WTC11 (cell line): ENCODE measurements around the gene KRTAP20-2. TPM values are rescaled to one million over a fixed set of nuclear protein-coding genes. Genes with fewer than 3 reads are reported as not detected.

Experiments used
- ATAC-seq: fragments of 200-7000 bp; cut with Tn5 transposase; 2 replicates; pipeline ENCODE4 v1.10.0; 2021; ENCODE audit warnings: mild to moderate bottlenecking, moderate library complexity
- CTCF ChIA-PET: fragments of 300-600 bp; sonication (Branson Sonifier 250); formaldehyde crosslinking; loops from one replicate; lab custom pipeline; 2021; ENCODE audit warnings: antibody characterized with exemption; lab: Charles Lee
- POLR2A ChIA-PET: fragments of 350-600 bp; sonication (Branson Sonifier 250); formaldehyde crosslinking; loops from one replicate; lab custom pipeline; 2021; ENCODE audit warnings: antibody characterized with exemption; lab: Charles Lee
- DNase-seq: peaks from one replicate; pipeline ENCODE4 v3.0.0; 2021; ENCODE audit warnings: low spot score
- H3K27ac Mint-ChIP-seq: 2 replicates; pipeline ENCODE4 v1.8.0; 2021; ENCODE audit warnings: mixed read lengths
- H3K27me3 Mint-ChIP-seq: 2 replicates; pipeline ENCODE4 v1.8.0; 2021; ENCODE audit warnings: low read depth, mild to moderate bottlenecking, moderate library complexity, mixed read lengths
- H3K36me3 Mint-ChIP-seq: 2 replicates; pipeline ENCODE4 v1.8.0; 2021; ENCODE audit warnings: mixed read lengths
- H3K4me1 Mint-ChIP-seq: 2 replicates; pipeline ENCODE4 v1.8.0; 2022; ENCODE audit warnings: mixed read lengths
- H3K4me3 Mint-ChIP-seq: 2 replicates; pipeline ENCODE4 v1.8.0; 2021; ENCODE audit warnings: mild to moderate bottlenecking, moderate library complexity, mixed read lengths
- H3K9me3 Mint-ChIP-seq: 2 replicates; pipeline ENCODE4 v1.8.0; 2021; ENCODE audit warnings: mixed read lengths
- ELF4 ChIP-seq: sonication (generic); formaldehyde crosslinking; IDR thresholded peaks from 2 replicates; pipeline ENCODE4 v1.8.1; 2022; ENCODE audit warnings: low read depth, mild to moderate bottlenecking, moderate library complexity, missing genetic modification reagents
- GRHL2 ChIP-seq: fragments of 250-450 bp; sonication (Bioruptor Pico); IDR thresholded peaks from 2 replicates; pipeline ENCODE4 v1.8.0; 2022; ENCODE audit warnings: mild to moderate bottlenecking, moderate library complexity; ENCODE audit not compliant: insufficient replicate concordance, severe bottlenecking
- JUN ChIP-seq: sonication (generic); formaldehyde crosslinking; IDR thresholded peaks from 2 replicates; pipeline ENCODE4 v1.8.0; 2023; ENCODE audit warnings: mild to moderate bottlenecking, missing genetic modification reagents
- NR1H2 ChIP-seq: sonication (generic); formaldehyde crosslinking; IDR thresholded peaks from 2 replicates; pipeline ENCODE4 v1.9.0; 2021; ENCODE audit warnings: mild to moderate bottlenecking, moderate library complexity, missing genetic modification reagents
- PRRX2 ChIP-seq: fragments of 250-450 bp; sonication (Bioruptor Pico); IDR thresholded peaks from 2 replicates; pipeline ENCODE4 v1.8.0; 2021; ENCODE audit warnings: mild to moderate bottlenecking
- RELA ChIP-seq: sonication (generic); formaldehyde crosslinking; IDR thresholded peaks from 2 replicates; pipeline ENCODE4 v1.8.1; 2022; ENCODE audit warnings: missing genetic modification reagents, mild to moderate bottlenecking, borderline replicate concordance
- SMAD3 ChIP-seq: sonication (generic); formaldehyde crosslinking; IDR thresholded peaks from 2 replicates; pipeline ENCODE4 v1.8.0; 2022; ENCODE audit warnings: missing genetic modification reagents, mild to moderate bottlenecking, borderline replicate concordance
- SMAD4 ChIP-seq: sonication (generic); formaldehyde crosslinking; IDR thresholded peaks from 2 replicates; pipeline ENCODE4 v1.8.0; 2022; ENCODE audit warnings: mild to moderate bottlenecking, missing genetic modification reagents
- TEAD1 ChIP-seq: sonication (generic); formaldehyde crosslinking; IDR thresholded peaks from 2 replicates; pipeline ENCODE4 v1.8.0; 2022; ENCODE audit warnings: mild to moderate bottlenecking, missing genetic modification reagents
- TEAD4 ChIP-seq: sonication (generic); formaldehyde crosslinking; IDR thresholded peaks from 2 replicates; pipeline ENCODE4 v1.8.0; 2022; ENCODE audit warnings: mild to moderate bottlenecking, missing genetic modification reagents
- ZBTB21 ChIP-seq: sonication (generic); formaldehyde crosslinking; IDR thresholded peaks from 2 replicates; pipeline ENCODE4 v1.8.1; 2023; ENCODE audit warnings: mild to moderate bottlenecking, missing genetic modification reagents, borderline replicate concordance
- ZNF416 ChIP-seq: fragments of 250-450 bp; sonication (Bioruptor Pico); IDR thresholded peaks from 2 replicates; pipeline ENCODE4 v1.9.0; 2021; ENCODE audit warnings: mild to moderate bottlenecking, inconsistent platforms
- ZNF671 ChIP-seq: fragments of 250-450 bp; sonication (Bioruptor Pico); IDR thresholded peaks from 2 replicates; pipeline ENCODE4 v1.8.0; 2021; ENCODE audit warnings: mild to moderate bottlenecking
- total RNA-seq: library from RNA; stranded (reverse); gene quantifications from 3 replicates; pipeline ENCODE4 v1.2.3, GENCODE V29; 2021
- TF ChIP-seq, protein P1 (sequence below): fragments of 250-450 bp; sonication (Bioruptor Pico); IDR thresholded peaks from 2 replicates; pipeline ENCODE4 v1.9.0; 2021; ENCODE audit warnings: mild to moderate bottlenecking
- TF ChIP-seq, protein P2 (sequence below): sonication (generic); formaldehyde crosslinking; IDR thresholded peaks from 2 replicates; pipeline ENCODE4 v1.8.0; 2022; ENCODE audit warnings: mild to moderate bottlenecking, missing genetic modification reagents
- TF ChIP-seq, protein P3 (sequence below): sonication (generic); formaldehyde crosslinking; IDR thresholded peaks from 2 replicates; pipeline ENCODE4 v1.8.1; 2023; ENCODE audit warnings: mild to moderate bottlenecking, missing genetic modification reagents, moderate library complexity
- TF ChIP-seq, protein P4 (sequence below): sonication (generic); formaldehyde crosslinking; IDR thresholded peaks from 2 replicates; pipeline ENCODE4 v1.8.1; 2023; ENCODE audit warnings: mild to moderate bottlenecking, missing genetic modification reagents
- TF ChIP-seq, protein P5 (sequence below): fragments of 250-450 bp; sonication (Bioruptor Pico); IDR thresholded peaks from 2 replicates; pipeline ENCODE4 v1.9.0; 2021; ENCODE audit warnings: moderate library complexity, mild to moderate bottlenecking, inconsistent platforms, borderline replicate concordance
- TF ChIP-seq, protein P6 (sequence below): sonication (generic); formaldehyde crosslinking; IDR thresholded peaks from 2 replicates; pipeline ENCODE4 v1.8.1; 2022; ENCODE audit warnings: low read depth, missing genetic modification reagents, borderline replicate concordance
- TF ChIP-seq, protein P7 (sequence below): sonication (generic); formaldehyde crosslinking; IDR thresholded peaks from 2 replicates; pipeline ENCODE4 v1.8.0; 2023; ENCODE audit warnings: missing genetic modification reagents
- TF ChIP-seq, protein P8 (sequence below): sonication (generic); formaldehyde crosslinking; IDR thresholded peaks from 2 replicates; pipeline ENCODE4 v1.8.1; 2023; ENCODE audit warnings: mild to moderate bottlenecking, missing genetic modification reagents, borderline replicate concordance
- TF ChIP-seq, protein P9 (sequence below): sonication (generic); formaldehyde crosslinking; IDR thresholded peaks from 2 replicates; pipeline ENCODE4 v1.8.1; 2022; ENCODE audit warnings: mild to moderate bottlenecking, missing genetic modification reagents, moderate library complexity, borderline replicate concordance

The KRTAP20-2 gene
- total RNA-seq, 1 experiment from 2014 or later, result not detected

DNA sequence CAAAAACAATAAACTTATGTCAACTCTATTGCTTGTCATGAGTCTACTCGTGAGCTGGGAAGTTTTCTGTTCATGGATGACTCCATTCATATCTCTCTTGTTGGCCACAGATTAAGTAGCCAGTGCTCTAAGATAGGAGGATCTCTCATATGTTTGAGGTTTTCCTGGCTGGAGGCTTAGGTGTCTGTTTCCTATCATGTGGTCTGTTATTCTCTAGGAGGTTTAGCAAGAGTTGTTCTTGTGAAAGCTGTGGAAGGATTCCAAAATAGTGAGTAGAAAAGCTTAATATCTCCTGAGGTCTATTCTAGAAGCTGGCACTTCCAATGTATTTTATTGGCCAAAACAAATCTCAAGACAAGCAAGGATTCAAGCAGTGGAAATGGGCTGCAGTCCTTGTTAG is 5.8 kb upstream of the KRTAP20-2 start:
- TF ChIP-seq ZNF671 (CRISPR knock-in tag) (no peak), SMAD4 (CRISPR knock-in tag) (no peak), ZBTB21 (CRISPR knock-in tag) (no peak), GRHL2 (CRISPR knock-in tag) (no peak)
- TF ChIP-seq, protein P1, sequence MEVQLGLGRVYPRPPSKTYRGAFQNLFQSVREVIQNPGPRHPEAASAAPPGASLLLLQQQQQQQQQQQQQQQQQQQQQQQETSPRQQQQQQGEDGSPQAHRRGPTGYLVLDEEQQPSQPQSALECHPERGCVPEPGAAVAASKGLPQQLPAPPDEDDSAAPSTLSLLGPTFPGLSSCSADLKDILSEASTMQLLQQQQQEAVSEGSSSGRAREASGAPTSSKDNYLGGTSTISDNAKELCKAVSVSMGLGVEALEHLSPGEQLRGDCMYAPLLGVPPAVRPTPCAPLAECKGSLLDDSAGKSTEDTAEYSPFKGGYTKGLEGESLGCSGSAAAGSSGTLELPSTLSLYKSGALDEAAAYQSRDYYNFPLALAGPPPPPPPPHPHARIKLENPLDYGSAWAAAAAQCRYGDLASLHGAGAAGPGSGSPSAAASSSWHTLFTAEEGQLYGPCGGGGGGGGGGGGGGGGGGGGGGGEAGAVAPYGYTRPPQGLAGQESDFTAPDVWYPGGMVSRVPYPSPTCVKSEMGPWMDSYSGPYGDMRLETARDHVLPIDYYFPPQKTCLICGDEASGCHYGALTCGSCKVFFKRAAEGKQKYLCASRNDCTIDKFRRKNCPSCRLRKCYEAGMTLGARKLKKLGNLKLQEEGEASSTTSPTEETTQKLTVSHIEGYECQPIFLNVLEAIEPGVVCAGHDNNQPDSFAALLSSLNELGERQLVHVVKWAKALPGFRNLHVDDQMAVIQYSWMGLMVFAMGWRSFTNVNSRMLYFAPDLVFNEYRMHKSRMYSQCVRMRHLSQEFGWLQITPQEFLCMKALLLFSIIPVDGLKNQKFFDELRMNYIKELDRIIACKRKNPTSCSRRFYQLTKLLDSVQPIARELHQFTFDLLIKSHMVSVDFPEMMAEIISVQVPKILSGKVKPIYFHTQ (CRISPR knock-in tag), result no peak
- TF ChIP-seq, protein P2, sequence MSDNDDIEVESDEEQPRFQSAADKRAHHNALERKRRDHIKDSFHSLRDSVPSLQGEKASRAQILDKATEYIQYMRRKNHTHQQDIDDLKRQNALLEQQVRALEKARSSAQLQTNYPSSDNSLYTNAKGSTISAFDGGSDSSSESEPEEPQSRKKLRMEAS (CRISPR knock-in tag), result no peak
- TF ChIP-seq, protein P3, sequence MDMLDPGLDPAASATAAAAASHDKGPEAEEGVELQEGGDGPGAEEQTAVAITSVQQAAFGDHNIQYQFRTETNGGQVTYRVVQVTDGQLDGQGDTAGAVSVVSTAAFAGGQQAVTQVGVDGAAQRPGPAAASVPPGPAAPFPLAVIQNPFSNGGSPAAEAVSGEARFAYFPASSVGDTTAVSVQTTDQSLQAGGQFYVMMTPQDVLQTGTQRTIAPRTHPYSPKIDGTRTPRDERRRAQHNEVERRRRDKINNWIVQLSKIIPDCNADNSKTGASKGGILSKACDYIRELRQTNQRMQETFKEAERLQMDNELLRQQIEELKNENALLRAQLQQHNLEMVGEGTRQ (CRISPR knock-in tag), result no peak
- TF ChIP-seq, protein P4, sequence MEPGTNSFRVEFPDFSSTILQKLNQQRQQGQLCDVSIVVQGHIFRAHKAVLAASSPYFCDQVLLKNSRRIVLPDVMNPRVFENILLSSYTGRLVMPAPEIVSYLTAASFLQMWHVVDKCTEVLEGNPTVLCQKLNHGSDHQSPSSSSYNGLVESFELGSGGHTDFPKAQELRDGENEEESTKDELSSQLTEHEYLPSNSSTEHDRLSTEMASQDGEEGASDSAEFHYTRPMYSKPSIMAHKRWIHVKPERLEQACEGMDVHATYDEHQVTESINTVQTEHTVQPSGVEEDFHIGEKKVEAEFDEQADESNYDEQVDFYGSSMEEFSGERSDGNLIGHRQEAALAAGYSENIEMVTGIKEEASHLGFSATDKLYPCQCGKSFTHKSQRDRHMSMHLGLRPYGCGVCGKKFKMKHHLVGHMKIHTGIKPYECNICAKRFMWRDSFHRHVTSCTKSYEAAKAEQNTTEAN (CRISPR knock-in tag), result no peak
- TF ChIP-seq, all 79 proteins: peak for 0
- CTCF ChIA-PET, result no interaction called here

DNA sequence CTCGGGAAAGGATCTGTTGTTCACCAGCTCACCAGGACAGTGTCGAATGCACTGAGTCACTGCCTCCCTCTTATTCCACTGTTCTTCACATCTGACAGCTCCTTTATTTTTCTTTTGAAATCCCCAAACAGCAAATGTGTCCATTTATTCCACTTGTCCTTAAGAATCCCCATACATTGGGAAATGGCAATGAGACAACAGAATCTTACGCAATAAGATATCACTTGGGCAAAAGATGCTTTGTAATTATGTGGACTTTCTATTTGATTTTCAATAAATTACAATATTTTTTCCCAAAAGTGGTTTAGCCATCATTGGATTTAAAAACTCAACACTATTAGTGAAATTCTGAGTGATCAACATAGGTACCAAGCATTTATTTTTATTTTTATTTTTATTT is 3.7 kb downstream of the KRTAP20-2 start:
- no peak overlapping the region for H3K27ac Mint-ChIP-seq
- CTCF ChIA-PET, result no interaction called here
- POLR2A ChIA-PET, result no interaction called here
- peaks cover 7% of the 10 kb centered on the region; the same call in 1 of the 2 replicates for H3K9me3 Mint-ChIP-seq
- DNase-seq (no peak), ATAC-seq (no peak)
- no peak for TF ChIP-seq SMAD3
- TF ChIP-seq, protein P5, sequence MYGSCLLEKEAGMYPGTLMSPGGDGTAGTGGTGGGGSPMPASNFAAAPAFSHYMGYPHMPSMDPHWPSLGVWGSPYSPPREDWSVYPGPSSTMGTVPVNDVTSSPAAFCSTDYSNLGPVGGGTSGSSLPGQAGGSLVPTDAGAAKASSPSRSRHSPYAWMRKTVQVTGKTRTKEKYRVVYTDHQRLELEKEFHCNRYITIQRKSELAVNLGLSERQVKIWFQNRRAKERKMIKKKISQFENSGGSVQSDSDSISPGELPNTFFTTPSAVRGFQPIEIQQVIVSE, result no peak
- TF ChIP-seq, protein P6, sequence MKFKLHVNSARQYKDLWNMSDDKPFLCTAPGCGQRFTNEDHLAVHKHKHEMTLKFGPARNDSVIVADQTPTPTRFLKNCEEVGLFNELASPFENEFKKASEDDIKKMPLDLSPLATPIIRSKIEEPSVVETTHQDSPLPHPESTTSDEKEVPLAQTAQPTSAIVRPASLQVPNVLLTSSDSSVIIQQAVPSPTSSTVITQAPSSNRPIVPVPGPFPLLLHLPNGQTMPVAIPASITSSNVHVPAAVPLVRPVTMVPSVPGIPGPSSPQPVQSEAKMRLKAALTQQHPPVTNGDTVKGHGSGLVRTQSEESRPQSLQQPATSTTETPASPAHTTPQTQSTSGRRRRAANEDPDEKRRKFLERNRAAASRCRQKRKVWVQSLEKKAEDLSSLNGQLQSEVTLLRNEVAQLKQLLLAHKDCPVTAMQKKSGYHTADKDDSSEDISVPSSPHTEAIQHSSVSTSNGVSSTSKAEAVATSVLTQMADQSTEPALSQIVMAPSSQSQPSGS (CRISPR knock-in tag), result no peak
- no peak for TF ChIP-seq TEAD1 (CRISPR knock-in tag)
- no peak for TF ChIP-seq ELF4
- no peak for TF ChIP-seq NR1H2 (CRISPR knock-in tag)
- no peak for TF ChIP-seq TEAD4 (CRISPR knock-in tag)
- TF ChIP-seq, protein P7, sequence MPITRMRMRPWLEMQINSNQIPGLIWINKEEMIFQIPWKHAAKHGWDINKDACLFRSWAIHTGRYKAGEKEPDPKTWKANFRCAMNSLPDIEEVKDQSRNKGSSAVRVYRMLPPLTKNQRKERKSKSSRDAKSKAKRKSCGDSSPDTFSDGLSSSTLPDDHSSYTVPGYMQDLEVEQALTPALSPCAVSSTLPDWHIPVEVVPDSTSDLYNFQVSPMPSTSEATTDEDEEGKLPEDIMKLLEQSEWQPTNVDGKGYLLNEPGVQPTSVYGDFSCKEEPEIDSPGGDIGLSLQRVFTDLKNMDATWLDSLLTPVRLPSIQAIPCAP (CRISPR knock-in tag), result no peak
- TF ChIP-seq, protein P8, sequence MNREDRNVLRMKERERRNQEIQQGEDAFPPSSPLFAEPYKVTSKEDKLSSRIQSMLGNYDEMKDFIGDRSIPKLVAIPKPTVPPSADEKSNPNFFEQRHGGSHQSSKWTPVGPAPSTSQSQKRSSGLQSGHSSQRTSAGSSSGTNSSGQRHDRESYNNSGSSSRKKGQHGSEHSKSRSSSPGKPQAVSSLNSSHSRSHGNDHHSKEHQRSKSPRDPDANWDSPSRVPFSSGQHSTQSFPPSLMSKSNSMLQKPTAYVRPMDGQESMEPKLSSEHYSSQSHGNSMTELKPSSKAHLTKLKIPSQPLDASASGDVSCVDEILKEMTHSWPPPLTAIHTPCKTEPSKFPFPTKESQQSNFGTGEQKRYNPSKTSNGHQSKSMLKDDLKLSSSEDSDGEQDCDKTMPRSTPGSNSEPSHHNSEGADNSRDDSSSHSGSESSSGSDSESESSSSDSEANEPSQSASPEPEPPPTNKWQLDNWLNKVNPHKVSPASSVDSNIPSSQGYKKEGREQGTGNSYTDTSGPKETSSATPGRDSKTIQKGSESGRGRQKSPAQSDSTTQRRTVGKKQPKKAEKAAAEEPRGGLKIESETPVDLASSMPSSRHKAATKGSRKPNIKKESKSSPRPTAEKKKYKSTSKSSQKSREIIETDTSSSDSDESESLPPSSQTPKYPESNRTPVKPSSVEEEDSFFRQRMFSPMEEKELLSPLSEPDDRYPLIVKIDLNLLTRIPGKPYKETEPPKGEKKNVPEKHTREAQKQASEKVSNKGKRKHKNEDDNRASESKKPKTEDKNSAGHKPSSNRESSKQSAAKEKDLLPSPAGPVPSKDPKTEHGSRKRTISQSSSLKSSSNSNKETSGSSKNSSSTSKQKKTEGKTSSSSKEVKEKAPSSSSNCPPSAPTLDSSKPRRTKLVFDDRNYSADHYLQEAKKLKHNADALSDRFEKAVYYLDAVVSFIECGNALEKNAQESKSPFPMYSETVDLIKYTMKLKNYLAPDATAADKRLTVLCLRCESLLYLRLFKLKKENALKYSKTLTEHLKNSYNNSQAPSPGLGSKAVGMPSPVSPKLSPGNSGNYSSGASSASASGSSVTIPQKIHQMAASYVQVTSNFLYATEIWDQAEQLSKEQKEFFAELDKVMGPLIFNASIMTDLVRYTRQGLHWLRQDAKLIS (CRISPR knock-in tag), result no peak
- TF ChIP-seq, protein P9, sequence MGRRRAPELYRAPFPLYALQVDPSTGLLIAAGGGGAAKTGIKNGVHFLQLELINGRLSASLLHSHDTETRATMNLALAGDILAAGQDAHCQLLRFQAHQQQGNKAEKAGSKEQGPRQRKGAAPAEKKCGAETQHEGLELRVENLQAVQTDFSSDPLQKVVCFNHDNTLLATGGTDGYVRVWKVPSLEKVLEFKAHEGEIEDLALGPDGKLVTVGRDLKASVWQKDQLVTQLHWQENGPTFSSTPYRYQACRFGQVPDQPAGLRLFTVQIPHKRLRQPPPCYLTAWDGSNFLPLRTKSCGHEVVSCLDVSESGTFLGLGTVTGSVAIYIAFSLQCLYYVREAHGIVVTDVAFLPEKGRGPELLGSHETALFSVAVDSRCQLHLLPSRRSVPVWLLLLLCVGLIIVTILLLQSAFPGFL (CRISPR knock-in tag), result no peak
- no peak for TF ChIP-seq RELA (CRISPR knock-in tag)
- no peak for TF ChIP-seq PRRX2 (CRISPR knock-in tag)
- TF ChIP-seq ZNF416 (CRISPR knock-in tag), result no peak
- TF ChIP-seq JUN, result no peak
- H3K36me3 Mint-ChIP-seq, result no peaks in the 10 kb centered on the region
- no peaks in the 10 kb centered on the region for H3K27me3 Mint-ChIP-seq
- H3K4me1 Mint-ChIP-seq, result no peaks in the 10 kb centered on the region
- no peak overlapping the region for H3K4me3 Mint-ChIP-seq

More for the DNA sequence above, 5.8 kb upstream of the KRTAP20-2 start:
- POLR2A ChIA-PET, result no interaction called here
- ATAC-seq (no peak), DNase-seq (no peak)
- H3K36me3 Mint-ChIP-seq, result peaks cover 13% of the 10 kb centered on the region
- no peaks in the 10 kb centered on the region for H3K27me3 Mint-ChIP-seq
- no peak overlapping the region for H3K4me3 Mint-ChIP-seq
- H3K4me1 Mint-ChIP-seq, result peaks cover 12% of the 10 kb centered on the region
- H3K27ac Mint-ChIP-seq, result no peak overlapping the region
- peaks cover 13% of the 10 kb centered on the region for H3K9me3 Mint-ChIP-seq
